HG02943 (cell line): ENCODE data around the gene MINDY2.
A peak's percentile ranks its signal among the peaks of the same experiment; 100 is the strongest.
"Not testable (repeated sequence)": the region's sequence is repeated elsewhere in the genome, so short reads cannot be mapped to it uniquely, and the experiment has no call there.

Experiments
- ATAC-seq: cut with Tn5 transposase; IDR thresholded peaks from one replicate; pipeline ENCODE4 v1.9.1; 2021; ENCODE audit warnings: mild to moderate bottlenecking, low read depth, moderate library complexity; ENCODE audit not compliant: unreplicated experiment

The MINDY2 gene

DNA sequence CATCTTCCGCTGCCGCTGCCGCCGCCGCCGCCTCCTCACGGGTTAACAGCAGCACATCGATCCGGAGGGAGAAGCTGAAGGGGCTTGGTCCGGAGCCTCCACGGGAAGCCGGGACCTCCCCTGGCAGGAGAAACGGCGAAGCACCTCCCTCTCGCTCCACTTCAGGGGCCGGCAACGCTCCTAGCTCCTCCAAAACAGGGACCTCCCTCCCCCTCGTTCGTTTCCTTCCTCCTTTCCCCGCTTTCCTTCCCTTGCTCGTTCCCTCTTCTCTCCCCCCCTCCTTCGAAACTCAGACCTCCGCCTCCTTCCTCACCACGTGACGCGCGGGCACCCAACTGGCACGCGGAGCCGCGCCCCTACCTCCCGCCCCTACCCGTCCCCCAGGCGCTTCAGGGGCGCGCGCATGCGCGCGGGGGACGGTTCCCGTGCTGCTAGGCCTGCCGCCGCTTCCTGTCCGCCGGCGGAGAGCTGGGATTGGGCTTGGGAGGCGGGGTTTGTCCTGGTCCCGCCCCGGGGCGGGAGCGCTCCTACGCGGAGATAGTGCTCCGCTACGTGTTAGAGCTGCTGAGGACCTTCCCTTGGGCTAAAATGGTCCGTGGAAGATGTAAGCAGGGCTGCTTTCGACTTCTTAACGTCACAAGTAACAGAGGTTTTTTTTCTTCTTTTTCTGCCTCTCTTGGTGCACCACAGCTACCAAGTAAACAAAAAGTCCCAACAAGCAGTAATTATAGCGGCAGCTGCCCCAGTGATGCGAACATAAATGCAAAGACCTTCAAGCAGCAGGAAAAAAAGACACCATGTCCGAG is 21.4 kb upstream of the MINDY2 start, which contains the start of gene ADAM10:
TSS of gene ADAM10 (minus strand) at position 176 of the 806 bp plus-strand sequence. CDS start at position 3, 173 bp downstream.
- peak; percentile 72 for ATAC-seq

- no peak for ATAC-seq
Observed at GRCh38 chr15:58752716-58753115, 18.4 kb upstream of the MINDY2 start.

- ATAC-seq = no peak
Observed at GRCh38 chr15:58755350-58755749, 15.8 kb upstream of the MINDY2 start.

GRCh38 chr15:58755956-58756355 is 15.1 kb upstream of the MINDY2 start:
- ATAC-seq = no peak

DNA sequence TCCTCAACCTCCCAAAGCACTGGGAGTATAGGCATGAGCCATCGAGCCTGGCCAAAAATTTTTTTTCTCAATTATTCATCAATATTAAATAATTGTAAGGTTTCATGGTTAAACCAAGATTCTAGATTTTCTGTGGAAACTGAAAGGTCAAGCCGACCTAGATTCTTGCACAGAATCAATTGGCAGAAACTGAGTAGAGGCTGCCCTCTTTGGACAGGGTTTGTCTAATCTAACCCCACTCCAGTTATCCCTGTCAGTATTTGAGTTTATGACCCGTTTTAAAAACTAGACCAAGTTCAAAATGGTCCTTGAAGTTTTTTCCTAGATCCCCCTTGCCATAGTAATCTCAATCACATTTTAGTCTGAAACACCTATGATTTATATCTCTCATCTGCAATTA is 13.0 kb upstream of the MINDY2 start:
- no peak for ATAC-seq

DNA sequence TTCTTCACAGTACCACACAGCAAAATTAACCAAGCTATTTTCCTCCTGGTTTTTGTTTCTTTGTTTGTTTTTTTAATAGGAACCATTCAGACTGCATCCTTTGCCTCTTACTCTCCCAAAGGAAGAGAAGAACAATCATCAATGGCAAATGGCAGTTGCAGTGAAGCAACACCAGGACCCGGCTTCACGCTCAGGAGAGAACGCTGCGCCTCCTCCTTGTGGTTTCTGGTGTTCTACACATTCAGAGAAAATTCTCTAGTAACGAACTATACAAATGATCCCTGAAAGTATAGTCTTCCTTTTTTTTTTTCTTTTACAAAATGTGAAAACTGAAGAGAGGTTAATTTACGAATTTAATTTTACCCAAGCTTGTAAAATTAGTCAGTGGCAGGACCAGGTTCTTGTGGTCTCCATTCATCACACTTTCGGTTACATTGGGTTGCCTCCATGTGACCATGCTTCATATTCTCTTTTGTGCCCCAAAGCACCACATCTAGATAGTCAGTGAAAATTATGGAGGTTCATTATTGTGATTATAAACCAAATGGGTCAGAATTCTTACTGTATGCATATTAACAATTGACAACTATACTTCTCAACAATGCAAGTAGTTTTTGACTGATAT is 10.6 kb upstream of the MINDY2 start:
- no peak for ATAC-seq

DNA sequence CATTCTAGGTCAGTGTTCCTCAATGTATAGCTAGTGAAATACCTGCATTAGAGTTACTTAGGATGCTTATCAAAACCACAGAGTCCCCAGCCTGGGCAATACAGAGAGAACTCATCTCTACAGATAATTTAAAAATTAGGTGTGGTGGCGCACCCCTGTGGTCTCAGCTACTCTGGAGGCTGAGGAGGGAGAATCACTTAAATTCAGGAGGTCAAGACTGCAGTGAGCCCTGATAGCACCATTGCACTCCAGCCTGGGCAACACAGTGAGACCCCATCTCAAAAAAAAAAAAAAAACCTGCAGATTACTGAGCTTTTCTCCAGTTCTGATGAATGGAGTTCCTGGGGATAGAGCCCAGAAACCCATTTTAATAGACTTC is 10.1 kb upstream of the MINDY2 start:
- no peak for ATAC-seq

- no peak for ATAC-seq
Observed at GRCh38 chr15:58762285-58762684, 8.8 kb upstream of the MINDY2 start.

DNA sequence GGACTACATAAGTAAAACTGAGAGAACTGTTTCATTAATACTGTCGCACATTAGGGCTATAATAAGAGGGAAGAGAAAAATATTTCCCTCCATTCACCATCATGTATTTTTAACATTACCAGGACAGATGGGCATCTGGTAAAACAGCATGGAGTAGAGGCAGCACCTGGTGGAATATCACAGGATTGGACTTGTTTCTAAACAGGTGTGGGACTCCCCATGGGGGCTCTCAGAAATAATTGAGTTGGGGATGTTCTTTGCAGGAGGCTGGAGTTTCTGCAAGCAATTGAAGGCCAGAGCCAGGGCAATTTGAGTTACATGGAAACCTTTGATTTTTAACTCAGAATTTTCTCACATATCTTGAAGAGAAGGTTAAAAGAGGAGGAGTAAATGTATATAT is 8.4 kb upstream of the MINDY2 start:
- ATAC-seq = no peak

GRCh38 chr15:58764468-58764867 is 6.6 kb upstream of the MINDY2 start:
- ATAC-seq = no peak

GRCh38 chr15:58766290-58766689 is 4.8 kb upstream of the MINDY2 start:
- ATAC-seq = no peak

DNA sequence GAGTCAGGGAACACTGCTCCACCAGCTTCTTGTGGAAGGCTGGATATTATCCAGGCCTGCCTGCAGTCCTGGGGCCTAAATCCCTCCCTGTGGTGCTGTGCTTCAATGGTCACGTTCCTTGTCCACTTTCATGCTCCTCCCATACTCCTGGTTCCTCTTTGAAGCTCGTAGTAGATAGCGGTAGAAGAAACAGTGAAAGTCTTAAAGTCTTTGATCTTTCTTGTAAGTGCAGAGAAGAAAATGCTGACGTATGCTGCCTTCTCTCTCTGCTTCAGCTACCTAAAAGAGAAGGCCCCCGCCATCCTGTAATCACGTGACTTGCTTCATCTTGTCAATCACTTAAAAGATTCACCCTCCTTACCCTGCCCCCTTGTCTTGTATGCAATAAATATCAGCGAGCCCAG is 2.5 kb upstream of the MINDY2 start:
- ATAC-seq = not testable (repeated sequence)

- peak; percentile 18 for ATAC-seq
Observed at GRCh38 chr15:58770519-58770856, 614 bp upstream of the MINDY2 start.

DNA sequence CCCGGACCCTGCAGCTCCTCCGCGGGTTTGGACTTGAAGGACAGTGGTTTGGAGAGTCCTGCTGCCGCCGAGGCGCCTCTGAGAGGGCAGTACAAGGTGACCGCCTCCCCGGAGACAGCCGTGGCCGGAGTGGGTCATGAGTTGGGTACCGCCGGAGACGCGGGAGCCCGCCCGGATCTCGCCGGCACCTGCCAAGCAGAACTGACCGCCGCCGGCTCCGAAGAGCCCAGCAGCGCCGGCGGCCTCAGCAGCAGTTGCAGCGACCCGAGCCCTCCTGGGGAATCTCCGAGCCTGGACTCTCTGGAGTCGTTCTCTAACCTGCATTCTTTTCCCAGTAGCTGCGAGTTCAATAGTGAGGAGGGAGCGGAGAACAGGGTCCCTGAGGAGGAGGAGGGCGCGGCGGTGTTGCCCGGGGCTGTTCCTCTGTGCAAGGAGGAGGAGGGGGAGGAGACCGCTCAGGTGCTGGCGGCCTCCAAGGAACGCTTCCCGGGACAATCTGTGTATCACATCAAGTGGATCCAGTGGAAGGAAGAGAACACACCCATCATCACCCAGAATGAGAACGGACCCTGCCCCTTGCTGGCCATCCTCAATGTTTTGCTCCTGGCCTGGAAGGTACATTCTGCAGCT is 634 bp downstream of the MINDY2 start:
- ATAC-seq = peak; percentile 19

- no peak for ATAC-seq
Observed at GRCh38 chr15:58773024-58773423, 1.9 kb downstream of the MINDY2 start.

DNA sequence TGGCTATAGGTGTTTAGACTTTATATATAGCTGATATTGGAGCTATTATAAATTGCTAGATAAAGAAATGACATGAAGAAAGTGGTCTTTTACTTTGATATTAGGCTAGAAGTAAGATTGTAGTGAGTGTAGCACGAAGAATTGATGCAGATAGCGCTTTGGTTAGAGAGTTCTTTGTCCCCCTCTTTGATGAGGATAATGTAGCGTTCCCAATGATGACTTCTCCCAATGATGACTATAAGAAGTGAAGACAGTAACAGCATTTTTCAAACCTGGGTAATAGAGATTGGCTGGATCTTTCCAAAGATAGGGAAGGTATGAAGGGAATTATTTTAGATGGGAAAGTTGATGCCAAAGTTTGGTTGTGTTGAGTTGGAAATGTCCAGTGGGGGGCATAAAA is 4.3 kb downstream of the MINDY2 start:
- ATAC-seq = no peak

GRCh38 chr15:58777107-58777506 is 6.0 kb downstream of the MINDY2 start:
- ATAC-seq = no peak

DNA sequence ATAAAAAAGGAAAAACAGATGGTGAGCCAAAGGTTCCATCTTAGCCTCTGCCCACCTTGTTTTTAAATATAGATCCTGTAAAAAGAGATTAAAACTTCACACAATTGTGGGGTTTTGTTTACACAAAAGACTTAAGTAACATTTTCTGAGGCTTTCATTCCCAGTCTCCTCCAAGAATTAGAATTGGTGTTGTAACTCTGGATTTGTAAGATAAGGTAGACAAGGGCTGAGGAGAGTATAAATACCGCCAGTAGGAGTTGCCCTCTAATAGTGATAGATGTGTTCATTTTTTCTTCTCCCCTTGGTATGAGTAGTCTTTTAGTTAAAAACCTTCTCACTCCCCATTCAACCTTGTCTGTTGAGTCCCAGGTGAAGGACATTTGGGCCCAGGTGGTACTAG is 8.5 kb downstream of the MINDY2 start:
- no peak for ATAC-seq

DNA sequence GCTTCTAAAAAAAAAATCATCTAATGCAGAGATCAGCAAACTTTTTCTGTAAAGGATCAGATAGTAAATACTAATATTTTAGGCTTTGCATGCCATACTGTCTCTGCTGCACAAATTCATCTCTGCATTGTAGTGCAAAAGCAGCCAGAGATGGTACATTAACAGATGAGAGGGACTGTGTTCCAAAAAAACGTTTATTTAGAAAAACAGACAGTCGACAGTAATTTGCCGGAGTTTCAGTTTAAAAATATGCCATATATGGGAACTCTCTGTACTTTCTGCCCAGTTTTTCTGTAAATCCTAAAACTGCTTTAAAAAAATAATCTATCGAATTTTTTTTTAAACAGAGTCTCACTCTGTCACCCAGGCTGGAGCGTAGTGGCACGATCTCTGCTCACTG is 14.3 kb downstream of the MINDY2 start:
- ATAC-seq = no peak

DNA sequence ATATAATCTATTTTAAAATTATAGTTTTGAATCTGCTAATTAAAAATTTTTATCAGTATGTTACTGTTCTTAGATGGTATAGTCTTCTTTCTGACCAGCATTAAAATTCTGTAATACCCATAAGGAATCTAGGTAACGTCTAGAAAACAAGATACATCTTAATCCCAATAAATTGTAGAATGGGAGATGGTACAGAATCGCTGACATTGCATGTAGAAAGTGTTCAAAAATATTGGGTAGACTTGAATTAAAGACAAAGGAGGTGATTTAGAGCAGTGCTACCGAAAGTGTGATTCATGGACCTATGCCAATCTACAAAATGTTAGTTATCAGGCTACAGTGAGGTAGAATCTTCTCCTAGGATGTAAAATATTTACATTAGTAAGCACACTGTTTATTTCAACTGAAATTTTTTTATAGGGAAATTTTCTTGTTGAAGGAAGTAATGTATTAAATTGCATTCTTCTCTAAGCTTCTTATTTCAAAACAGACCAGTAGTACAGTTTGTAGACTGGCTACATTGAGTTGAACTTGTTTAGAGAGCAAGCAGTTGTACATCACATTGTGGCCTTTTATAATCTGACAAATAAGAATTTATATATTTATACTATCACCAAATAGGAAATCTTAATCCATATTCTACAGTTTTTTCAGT is 17.1 kb downstream of the MINDY2 start:
- ATAC-seq = no peak

DNA sequence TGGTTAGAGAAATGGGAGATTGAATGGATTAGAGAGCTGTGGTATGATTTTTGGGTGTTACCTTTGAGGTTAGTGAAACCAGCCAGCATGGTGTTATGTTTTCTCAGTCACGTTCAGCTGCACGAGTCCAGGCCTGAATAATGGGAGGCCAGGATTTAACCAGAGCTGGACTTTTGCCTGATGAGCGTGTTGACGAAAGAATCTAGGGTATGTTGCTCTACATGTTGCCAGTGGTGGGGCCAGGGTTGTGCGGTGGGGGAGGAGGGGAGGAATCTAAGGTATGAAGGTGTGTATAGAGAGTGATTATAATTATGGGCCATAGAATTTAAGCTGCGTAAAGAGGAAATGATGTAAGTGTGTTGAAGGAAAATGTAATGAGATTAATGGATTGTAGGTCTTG is 22.8 kb downstream of the MINDY2 start:
- ATAC-seq = no peak
